Sigmoid colon (tissue), 7 donors: ENCODE results near the gene PAK1. TPM values are rescaled to one million over a fixed set of nuclear protein-coding genes. Genes with fewer than 3 reads are reported as not detected.

Experiments
- DNase-seq: peaks from one replicate; pipeline ENCODE4 v3.0.0-alpha.2; 2019
- H3K27ac ChIP-seq, 4 donors: fragments of 200-600 bp; sonication (generic); one replicate each; pipeline ENCODE4 v1.5.1; 2016 to 2019; ENCODE audit warnings: mild to moderate bottlenecking in 1 of 4
- H3K27me3 ChIP-seq, 3 donors: fragments of 200-600 bp; sonication (generic); one replicate each; pipeline ENCODE4 v1.5.1; 2019; ENCODE audit warnings: mild to moderate bottlenecking in 1 of 3
- H3K36me3 ChIP-seq, 4 donors: fragments of 200-600 bp; sonication (generic); one replicate each; pipeline ENCODE4 v1.5.1; 2016 to 2019
- H3K4me1 ChIP-seq, 4 donors: fragments of 200-600 bp; sonication (generic); one replicate each; pipeline ENCODE4 v1.5.1; 2017 to 2019
- H3K4me3 ChIP-seq, 4 donors: fragments of 200-600 bp; sonication (generic); one replicate each; pipeline ENCODE4 v1.5.1; 2017 to 2019; ENCODE audit warnings: mild to moderate bottlenecking in 2 of 4, moderate library complexity in 1 of 4
- H3K9me3 ChIP-seq, 4 donors: fragments of 200-600 bp in 3 of 4; sonication (generic) in 3 of 4; one replicate each; pipeline versions ENCODE4 v1.5.1 to v1.6.1; 2013 to 2019
- EP300 ChIP-seq, 4 donors: sonication (generic); formaldehyde crosslinking; IDR thresholded peaks; one replicate each; pipeline ENCODE4 v1.6.1; 2017; ENCODE audit warnings: antibody characterized with exemption in 4 of 4
- POLR2A ChIP-seq, 2 donors: fragments of 450-650 bp; IDR thresholded peaks; one replicate each; pipeline ENCODE4 v1.6.1; 2016; ENCODE audit warnings: antibody characterized with exemption in 2 of 2, mild to moderate bottlenecking in 2 of 2, moderate library complexity in 2 of 2
- POLR2AphosphoS5 ChIP-seq, 4 donors: sonication (generic); formaldehyde crosslinking; IDR thresholded peaks; one replicate each; pipeline ENCODE4 v1.6.1; 2017; ENCODE audit warnings: antibody characterized with exemption in 4 of 4
- WGBS, 2 donors: extraction: QIAGEN DNeasy Blood & Tissue Kit; methylation state at CpG; one replicate each; pipeline ENCODE4 v1.1.7; 2013; 5-methylcytosine and 5-hydroxymethylcytosine counted together
- intact Hi-C: fragments of 100-400 bp; cut with DNase I; formaldehyde crosslinking; loops from one replicate; pipeline ENCODE4 v1.15.1; 2023
- polyA plus RNA-seq, 3 donors: library from polyadenylated mRNA; stranded (reverse); fragments of 200-250 nt; gene quantifications; one replicate each; pipeline ENCODE4 v1.2.3, GENCODE V29; 2013
- total RNA-seq, 4 donors: library from RNA; depleted of rRNA; stranded (reverse); fragments of >200 nt; gene quantifications; one replicate each; pipeline ENCODE4 v1.1.0, GENCODE V29; 2016
- TF ChIP-seq, protein P1 (sequence below), 4 experiments: fragments of 450-650 bp in 3 of 4; fragments of 200-600 bp in 1 of 4; IDR thresholded peaks; one replicate each; pipeline ENCODE4 v1.5.1; 2016 to 2019; ENCODE audit warnings: antibody characterized with exemption in 4 of 4, mild to moderate bottlenecking in 3 of 4, moderate library complexity in 2 of 4
- donor health status: healthy with polysubstance abuse.
- donor health status: Bipolar disorder and iron deficiency.
- donor health status: healthy.

The PAK1 gene
- total and polyA plus RNA-seq, 7 donors = 24.6 to 79.3 (median 37.7) TPM

DNA sequence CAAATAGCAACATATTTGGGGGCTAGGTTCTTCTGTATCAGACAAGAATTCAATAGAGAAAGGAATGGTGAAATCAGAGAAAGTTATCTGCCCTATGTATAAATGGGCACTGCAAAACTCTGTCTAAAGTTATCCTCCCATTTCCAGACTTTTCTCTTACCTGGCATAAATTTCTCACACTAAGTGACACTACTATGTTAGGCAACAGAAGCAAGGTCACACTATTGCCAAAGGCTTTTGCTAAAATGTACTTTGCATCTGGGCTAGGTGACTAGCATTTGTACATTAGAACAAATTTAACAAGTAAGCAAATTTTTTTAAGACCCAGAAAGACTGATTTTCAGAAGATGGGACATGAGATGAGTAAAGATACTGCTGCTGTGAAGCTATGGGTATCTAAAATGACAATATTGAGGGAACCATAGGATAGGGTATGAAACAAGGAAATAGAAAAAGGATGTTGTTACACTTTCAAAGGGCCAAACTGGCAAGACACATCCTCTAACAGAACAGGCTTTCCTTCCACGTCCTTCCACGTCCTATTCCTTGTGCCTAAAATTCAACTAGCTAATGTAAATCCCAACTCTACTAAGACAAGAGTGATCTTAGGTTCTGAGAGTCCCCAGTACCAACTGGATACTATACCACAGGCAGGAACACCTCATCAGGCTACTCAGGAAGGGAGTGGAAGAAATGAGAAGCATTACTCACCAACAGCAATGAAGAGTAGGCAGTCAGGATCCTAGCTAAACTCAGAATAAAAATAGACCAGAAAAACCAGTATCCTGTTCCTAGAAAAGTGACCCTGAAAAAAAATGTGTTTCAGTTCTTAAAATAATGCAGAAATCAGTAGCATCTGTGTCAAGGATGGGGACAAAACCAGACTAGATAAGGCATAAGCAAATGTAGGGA lies 195.0 kb downstream of the PAK1 start:
- Histone ChIP-seq H3K4me1 (no peaks in the 10 kb centered on the region), H3K9me3 (no peaks in the 10 kb centered on the region), H3K36me3 (no peaks in the 10 kb centered on the region), H3K4me3 (no peak overlapping the region), H3K27me3 (no peaks in the 10 kb centered on the region), H3K27ac (no peak overlapping the region)
- WGBS, 2 donors = 79 to 86% methylated on average over 2 of the region's 2 CpGs
- DNase-seq = no peak
- intact Hi-C loops = no loop called here
- TF ChIP-seq POLR2AphosphoS5 (IDR thresholded peaks at IDR 0.05) (no peak), EP300 (IDR thresholded peaks at IDR 0.05) (no peak), POLR2A (IDR thresholded peaks at IDR 0.05) (no peak)
- TF ChIP-seq, protein P1, sequence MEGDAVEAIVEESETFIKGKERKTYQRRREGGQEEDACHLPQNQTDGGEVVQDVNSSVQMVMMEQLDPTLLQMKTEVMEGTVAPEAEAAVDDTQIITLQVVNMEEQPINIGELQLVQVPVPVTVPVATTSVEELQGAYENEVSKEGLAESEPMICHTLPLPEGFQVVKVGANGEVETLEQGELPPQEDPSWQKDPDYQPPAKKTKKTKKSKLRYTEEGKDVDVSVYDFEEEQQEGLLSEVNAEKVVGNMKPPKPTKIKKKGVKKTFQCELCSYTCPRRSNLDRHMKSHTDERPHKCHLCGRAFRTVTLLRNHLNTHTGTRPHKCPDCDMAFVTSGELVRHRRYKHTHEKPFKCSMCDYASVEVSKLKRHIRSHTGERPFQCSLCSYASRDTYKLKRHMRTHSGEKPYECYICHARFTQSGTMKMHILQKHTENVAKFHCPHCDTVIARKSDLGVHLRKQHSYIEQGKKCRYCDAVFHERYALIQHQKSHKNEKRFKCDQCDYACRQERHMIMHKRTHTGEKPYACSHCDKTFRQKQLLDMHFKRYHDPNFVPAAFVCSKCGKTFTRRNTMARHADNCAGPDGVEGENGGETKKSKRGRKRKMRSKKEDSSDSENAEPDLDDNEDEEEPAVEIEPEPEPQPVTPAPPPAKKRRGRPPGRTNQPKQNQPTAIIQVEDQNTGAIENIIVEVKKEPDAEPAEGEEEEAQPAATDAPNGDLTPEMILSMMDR (IDR thresholded peaks at IDR 0.05) = no peak

- H3K9me3 ChIP-seq = no peaks in the 10 kb centered on the region
- 90 to 95% methylated on average over 2 of the region's 2 CpGs for WGBS, 2 donors
- H3K4me1 ChIP-seq = no peaks in the 10 kb centered on the region
- no peaks in the 10 kb centered on the region for H3K36me3 ChIP-seq
- no peak for TF ChIP-seq POLR2A (IDR thresholded peaks at IDR 0.05)
- no peak for TF ChIP-seq POLR2AphosphoS5 (IDR thresholded peaks at IDR 0.05)
- TF ChIP-seq, protein P1 (IDR thresholded peaks at IDR 0.05) = no peak
- no peak for TF ChIP-seq EP300 (IDR thresholded peaks at IDR 0.05)
- H3K4me3 ChIP-seq = no peak overlapping the region
- no peak for DNase-seq
- H3K27ac ChIP-seq = no peak overlapping the region
- H3K27me3 ChIP-seq = no peaks in the 10 kb centered on the region
- intact Hi-C loops = no loop called here
Measured at GRCh38 chr11:77276271-77276670, 197.6 kb downstream of the PAK1 start.

Other genes with a start within 250 kb of the PAK1 start
- gene GDPD4, start 172.4 kb downstream of the PAK1 start, total RNA-seq = not detected
- gene GDPD4, start 172.4 kb downstream of the PAK1 start, polyA plus RNA-seq = not detected
- gene AQP11, start 115.9 kb upstream of the PAK1 start, total RNA-seq = under 1 TPM in 3 of 4 donors, not detected in 1; 0.36 to 0.66 (median 0.54) TPM
- 1 to 10 TPM; 1.7 to 2.4 (median 1.8) TPM for gene AQP11, start 115.9 kb upstream of the PAK1 start, polyA plus RNA-seq
- gene CLNS1A, start 163.7 kb upstream of the PAK1 start, total RNA-seq = 100 to 1,000 TPM in 1 of 4 donors, 10 to 100 TPM in 3; 45.5 to 157 (median 82.4) TPM
- gene CLNS1A, start 163.7 kb upstream of the PAK1 start, polyA plus RNA-seq = 100 to 1,000 TPM in 1 of 3 donors, 10 to 100 TPM in 2; 88.3 to 113 (median 99.0) TPM